ENCODE data around the gene ATG4C. TPM values are rescaled to one million over a fixed set of nuclear protein-coding genes. Genes with fewer than 3 reads are reported as not detected.
"Not testable (repeated sequence)": the region's sequence is repeated elsewhere in the genome, so short reads cannot be mapped to it uniquely, and the experiment has no call there.

The ATG4C gene, protein sequence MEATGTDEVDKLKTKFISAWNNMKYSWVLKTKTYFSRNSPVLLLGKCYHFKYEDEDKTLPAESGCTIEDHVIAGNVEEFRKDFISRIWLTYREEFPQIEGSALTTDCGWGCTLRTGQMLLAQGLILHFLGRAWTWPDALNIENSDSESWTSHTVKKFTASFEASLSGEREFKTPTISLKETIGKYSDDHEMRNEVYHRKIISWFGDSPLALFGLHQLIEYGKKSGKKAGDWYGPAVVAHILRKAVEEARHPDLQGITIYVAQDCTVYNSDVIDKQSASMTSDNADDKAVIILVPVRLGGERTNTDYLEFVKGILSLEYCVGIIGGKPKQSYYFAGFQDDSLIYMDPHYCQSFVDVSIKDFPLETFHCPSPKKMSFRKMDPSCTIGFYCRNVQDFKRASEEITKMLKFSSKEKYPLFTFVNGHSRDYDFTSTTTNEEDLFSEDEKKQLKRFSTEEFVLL
- 8.3 and 10.6 TPM in 2 replicates for total RNA-seq
- polyA plus RNA-seq: 6.8 and 7.2 TPM in 2 replicates

GRCh38 chr1:62783736-62784508, at the start of gene ATG4C:
ATG4C (plus strand) TSS chr1:62784132; CDS start chr1:62803787, 19,655 bp downstream.
- TF ChIP-seq, protein P1, sequence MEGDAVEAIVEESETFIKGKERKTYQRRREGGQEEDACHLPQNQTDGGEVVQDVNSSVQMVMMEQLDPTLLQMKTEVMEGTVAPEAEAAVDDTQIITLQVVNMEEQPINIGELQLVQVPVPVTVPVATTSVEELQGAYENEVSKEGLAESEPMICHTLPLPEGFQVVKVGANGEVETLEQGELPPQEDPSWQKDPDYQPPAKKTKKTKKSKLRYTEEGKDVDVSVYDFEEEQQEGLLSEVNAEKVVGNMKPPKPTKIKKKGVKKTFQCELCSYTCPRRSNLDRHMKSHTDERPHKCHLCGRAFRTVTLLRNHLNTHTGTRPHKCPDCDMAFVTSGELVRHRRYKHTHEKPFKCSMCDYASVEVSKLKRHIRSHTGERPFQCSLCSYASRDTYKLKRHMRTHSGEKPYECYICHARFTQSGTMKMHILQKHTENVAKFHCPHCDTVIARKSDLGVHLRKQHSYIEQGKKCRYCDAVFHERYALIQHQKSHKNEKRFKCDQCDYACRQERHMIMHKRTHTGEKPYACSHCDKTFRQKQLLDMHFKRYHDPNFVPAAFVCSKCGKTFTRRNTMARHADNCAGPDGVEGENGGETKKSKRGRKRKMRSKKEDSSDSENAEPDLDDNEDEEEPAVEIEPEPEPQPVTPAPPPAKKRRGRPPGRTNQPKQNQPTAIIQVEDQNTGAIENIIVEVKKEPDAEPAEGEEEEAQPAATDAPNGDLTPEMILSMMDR (IDR thresholded peaks at IDR 0.05; ENCODE audit: poor library complexity): no peak
- TF ChIP-seq EZH2phosphoT487 (IDR thresholded peaks at IDR 0.05; ENCODE audit: low read depth, severe bottlenecking, unreplicated experiment) (no peak), EZH2 (IDR thresholded peaks at IDR 0.05; ENCODE audit: borderline replicate concordance) (no peak)
- no peaks in the 10 kb centered on the region for H4K20me1 ChIP-seq (ENCODE audit: insufficient read depth, poor library complexity, severe bottlenecking)
- H3K9me3 ChIP-seq (ENCODE audit: low read depth): no peaks in the 10 kb centered on the region
- H3K4me3 ChIP-seq: peak within 1 kb of the TSS; percentile 80
- no peaks in the 10 kb centered on the region for H3K27me3 ChIP-seq
- H3K27ac ChIP-seq: peak within 1 kb of the TSS; percentile 94
- H2AFZ ChIP-seq: peak within 1 kb of the TSS; percentile 81
- H3K4me2 ChIP-seq: peak within 1 kb of the TSS; percentile 92
- no peaks in the 10 kb centered on the region for H3K36me3 ChIP-seq (replicated peaks; ENCODE audit: insufficient read depth, low read depth)
- H3K9me2 ChIP-seq (replicated peaks; ENCODE audit: insufficient read depth): no peaks in the 10 kb centered on the region
- peaks cover 6% of the 10 kb centered on the region for H3K4me1 ChIP-seq (ENCODE audit: insufficient read depth)
- peaks cover 17% of the 10 kb centered on the region for H3K79me2 ChIP-seq
- under 1% methylated on average over 38 of the region's 38 CpGs for WGBS (ENCODE audit: low lambda C conversion rate, missing lambda C conversion rate)
- peak; percentile 96 for DNase-seq (ENCODE audit: low spot score)

- Histone ChIP-seq H3K79me2 (no peaks in the 10 kb centered on the region), H4K20me1 (ENCODE audit: insufficient read depth, poor library complexity, severe bottlenecking) (no peaks in the 10 kb centered on the region), H3K4me2 (no peak overlapping the region), H3K27me3 (no peaks in the 10 kb centered on the region), H3K4me1 (ENCODE audit: insufficient read depth) (no peaks in the 10 kb centered on the region), H3K36me3 (replicated peaks; ENCODE audit: insufficient read depth, low read depth) (no peaks in the 10 kb centered on the region), H3K9me2 (replicated peaks; ENCODE audit: insufficient read depth) (no peaks in the 10 kb centered on the region), H2AFZ (no peak overlapping the region), H3K27ac (peak overlapping the region; percentile 12), H3K9me3 (ENCODE audit: low read depth) (no peaks in the 10 kb centered on the region), H3K4me3 (no peak overlapping the region)
- DNase-seq (ENCODE audit: low spot score): no peak
- TF ChIP-seq, protein P1 (IDR thresholded peaks at IDR 0.05; ENCODE audit: poor library complexity): no peak
- TF ChIP-seq EZH2phosphoT487 (IDR thresholded peaks at IDR 0.05; ENCODE audit: low read depth, severe bottlenecking, unreplicated experiment) (no peak), EZH2 (IDR thresholded peaks at IDR 0.05; ENCODE audit: borderline replicate concordance) (no peak)
- WGBS (ENCODE audit: low lambda C conversion rate, missing lambda C conversion rate): 46% methylated on average over 3 of the region's 3 CpGs
Observed at GRCh38 chr1:62735491-62736171, 48.3 kb upstream of the ATG4C start.

- H3K4me1 ChIP-seq (ENCODE audit: insufficient read depth); H3K9me3 ChIP-seq (ENCODE audit: low read depth); H3K79me2 ChIP-seq; DNase-seq (ENCODE audit: low spot score); H3K4me2 ChIP-seq; H3K9me2 ChIP-seq (replicated peaks; ENCODE audit: insufficient read depth); H3K4me3 ChIP-seq; H3K36me3 ChIP-seq (replicated peaks; ENCODE audit: insufficient read depth, low read depth); H3K27me3 ChIP-seq; H2AFZ ChIP-seq; H4K20me1 ChIP-seq (ENCODE audit: insufficient read depth, poor library complexity, severe bottlenecking); H3K27ac ChIP-seq: not testable (repeated sequence)
- WGBS (ENCODE audit: low lambda C conversion rate, missing lambda C conversion rate): 96% methylated on average over 3 of the region's 3 CpGs
Observed at GRCh38 chr1:62740701-62741100, 43.2 kb upstream of the ATG4C start.
